Right lung (tissue), 10 donors: Measurements from ENCODE around the gene TSTD1. TPM values are rescaled to one million over a fixed set of nuclear protein-coding genes. Genes with fewer than 3 reads are reported as not detected.

Source experiments
- DNase-seq, 2 donors: peaks; one replicate each; pipeline ENCODE4 v3.0.0-alpha.2; 2013
- long read RNA-seq, 8 donors: transcript quantifications; one replicate each; lab custom pipeline, GENCODE V29; 2026
- polyA plus RNA-seq, 5 donors: library from polyadenylated mRNA; unstranded; fragments of 120-200 nt; gene quantifications; one replicate each; pipeline versions ENCODE4 v1.2.1 to v1.2.3, GENCODE V29; 2013; ENCODE audit warnings: inconsistent platforms in 1 of 5, low replicate concordance in 1 of 5; ENCODE audit not compliant: insufficient read length in 5 of 5, insufficient read depth in 1 of 5

TSTD1 gene, protein sequence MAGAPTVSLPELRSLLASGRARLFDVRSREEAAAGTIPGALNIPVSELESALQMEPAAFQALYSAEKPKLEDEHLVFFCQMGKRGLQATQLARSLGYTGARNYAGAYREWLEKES
- 10 to 100 TPM; 32.7 to 51.5 (median 49.5) TPM for polyA plus RNA-seq
- long read RNA-seq, donor 1, transcript TSTD1-204 (4 exons, 593 nt), result major isoform, 66 of 123 reads
- long read RNA-seq, donor 1, transcript TSTD1-203 (3 exons, 457 nt), result minor isoform, 14 of 123 reads
- long read RNA-seq, donor 1, transcript TSTD1-201 (3 exons, 626 nt), result minor isoform, 10 of 123 reads
- long read RNA-seq, donor 1, transcript TSTD1-205 (2 exons, 591 nt), result minor isoform, 9 of 123 reads
- long read RNA-seq, donor 1, partial matches to known transcripts, result 0 of 123 reads
- long read RNA-seq, donor 1, other reads (novel, unspliced or antisense), result 12 of 123 reads
- long read RNA-seq, donor 2, transcript TSTD1-203 (3 exons, 457 nt), result minor isoform, 6 of 31 reads
- long read RNA-seq, donor 2, transcript TSTD1-204 (4 exons, 593 nt), result major isoform, 11 of 31 reads
- long read RNA-seq, donor 2, transcript TSTD1-201 (3 exons, 626 nt), result minor isoform, 5 of 31 reads
- long read RNA-seq, donor 2, partial matches to known transcripts, result 0 of 31 reads
- long read RNA-seq, donor 2, other reads (novel, unspliced or antisense), result 0 of 31 reads
- long read RNA-seq, donor 3, transcript TSTD1-204 (4 exons, 593 nt), result major isoform, 43 of 77 reads
- long read RNA-seq, donor 3, transcript TSTD1-205 (2 exons, 591 nt), result minor isoform, 15 of 77 reads
- long read RNA-seq, donor 3, transcript TSTD1-203 (3 exons, 457 nt), result minor isoform, 7 of 77 reads
- long read RNA-seq, donor 3, partial matches to known transcripts, result 0 of 77 reads
- long read RNA-seq, donor 3, other reads (novel, unspliced or antisense), result 7 of 77 reads
- long read RNA-seq, donor 4, transcript TSTD1-205 (2 exons, 591 nt), result minor isoform, 5 of 40 reads
- long read RNA-seq, donor 4, transcript TSTD1-203 (3 exons, 457 nt), result minor isoform, 5 of 40 reads
- long read RNA-seq, donor 4, transcript TSTD1-206 (3 exons, 477 nt), result minor isoform, 5 of 40 reads
- long read RNA-seq, donor 4, transcript TSTD1-204 (4 exons, 593 nt), result major isoform, 17 of 40 reads
- long read RNA-seq, donor 4, partial matches to known transcripts, result 0 of 40 reads
- long read RNA-seq, donor 4, other reads (novel, unspliced or antisense), result 5 of 40 reads
- long read RNA-seq, donor 5, transcript TSTD1-203 (3 exons, 457 nt), result minor isoform, 6 of 87 reads
- long read RNA-seq, donor 5, transcript TSTD1-204 (4 exons, 593 nt), result major isoform, 64 of 87 reads
- long read RNA-seq, donor 5, partial matches to known transcripts, result 0 of 87 reads
- long read RNA-seq, donor 5, other reads (novel, unspliced or antisense), result 8 of 87 reads
- long read RNA-seq, donor 6, transcript TSTD1-201 (3 exons, 626 nt), result minor isoform, 6 of 113 reads
- long read RNA-seq, donor 6, transcript TSTD1-204 (4 exons, 593 nt), result major isoform, 61 of 113 reads
- long read RNA-seq, donor 6, transcript TSTD1-205 (2 exons, 591 nt), result minor isoform, 11 of 113 reads
- long read RNA-seq, donor 6, partial matches to known transcripts, result 16 of 113 reads
- long read RNA-seq, donor 6, other reads (novel, unspliced or antisense), result 11 of 113 reads
- long read RNA-seq, donor 7, transcript TSTD1-204 (4 exons, 593 nt), result major isoform, 21 of 36 reads
- long read RNA-seq, donor 7, partial matches to known transcripts, result 0 of 36 reads
- long read RNA-seq, donor 7, other reads (novel, unspliced or antisense), result 5 of 36 reads
- long read RNA-seq, donor 8, transcript TSTD1-204 (4 exons, 593 nt), result major isoform, 21 of 29 reads
- long read RNA-seq, donor 8, partial matches to known transcripts, result 0 of 29 reads
- long read RNA-seq, donor 8, other reads (novel, unspliced or antisense), result 0 of 29 reads

DNA sequence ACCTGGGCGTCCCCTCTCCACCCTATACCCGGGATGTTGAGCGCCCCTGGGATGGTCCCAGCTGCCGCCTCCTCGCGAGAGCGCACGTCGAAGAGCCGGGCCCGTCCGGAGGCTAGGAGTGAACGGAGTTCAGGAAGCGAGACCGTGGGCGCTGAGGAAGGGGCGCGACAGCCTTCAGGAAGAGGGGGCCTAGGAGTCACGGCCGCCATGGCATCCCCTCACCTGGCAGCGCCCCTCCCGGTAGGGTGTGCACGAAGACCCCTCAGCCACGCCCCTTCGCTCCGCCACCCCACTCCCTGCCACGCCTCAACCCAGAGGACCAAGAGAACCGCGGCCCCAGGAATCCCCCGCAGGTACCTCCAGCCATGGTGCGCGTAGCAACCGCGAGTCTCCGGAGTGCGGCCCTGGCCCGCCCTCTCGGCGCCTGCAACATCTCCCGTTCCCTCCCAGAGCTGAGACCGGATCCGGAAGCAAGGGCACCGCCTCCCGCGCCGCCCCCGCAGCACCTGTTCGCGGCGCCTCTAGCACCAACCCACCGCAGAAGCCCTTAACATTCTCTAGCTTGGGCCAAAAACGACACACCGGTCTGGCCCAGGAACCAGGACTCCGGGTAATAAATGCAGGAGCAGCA lies at the start of gene TSTD1:
TSTD1 (minus strand) TSS at position 442 of the 631 bp plus-strand sequence; CDS start at position 367, 75 bp downstream.
- peak; percentile 45 to 49 for DNase-seq

DNA sequence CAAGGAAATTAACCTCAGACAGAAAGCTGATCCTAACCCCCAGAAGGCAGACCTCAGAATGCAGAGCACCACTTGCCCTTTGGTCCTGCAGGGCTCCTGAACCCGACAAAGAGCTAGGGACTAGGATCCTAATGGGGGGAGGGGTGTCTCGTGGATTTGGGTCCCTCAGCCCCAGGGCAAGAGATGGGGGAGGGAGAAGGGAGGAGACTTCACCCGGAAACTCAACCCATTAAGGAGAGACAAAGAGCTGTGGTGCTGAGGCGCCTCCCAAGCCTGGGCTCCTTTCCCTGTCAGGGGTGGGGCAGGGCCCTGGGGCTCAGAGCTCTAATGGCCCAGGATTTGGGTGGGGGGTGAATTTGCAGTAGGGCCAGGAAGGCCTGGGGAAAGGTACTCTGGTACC lies 47.7 kb upstream of the TSTD1 start:
- DNase-seq, result no peak

DNA sequence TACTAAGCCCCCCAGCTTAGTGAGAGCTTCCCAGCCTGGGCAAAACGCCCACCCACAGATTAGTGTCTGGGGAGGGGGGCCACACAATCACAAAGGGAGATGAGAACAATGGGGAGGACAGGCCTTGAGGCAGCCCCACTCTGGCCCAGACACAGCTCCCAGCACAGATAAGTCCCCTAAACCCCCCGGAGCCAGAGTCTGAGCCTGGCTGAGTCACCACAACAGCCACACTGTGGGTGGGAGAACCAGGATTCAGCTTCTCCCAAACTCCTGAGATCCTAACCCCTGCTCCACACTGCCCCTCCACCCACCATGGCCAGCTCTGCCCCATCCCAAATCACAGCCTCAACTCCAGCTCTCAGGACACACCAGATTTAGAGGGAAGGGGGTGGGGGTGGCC lies 46.4 kb upstream of the TSTD1 start:
- no peak for DNase-seq

DNA sequence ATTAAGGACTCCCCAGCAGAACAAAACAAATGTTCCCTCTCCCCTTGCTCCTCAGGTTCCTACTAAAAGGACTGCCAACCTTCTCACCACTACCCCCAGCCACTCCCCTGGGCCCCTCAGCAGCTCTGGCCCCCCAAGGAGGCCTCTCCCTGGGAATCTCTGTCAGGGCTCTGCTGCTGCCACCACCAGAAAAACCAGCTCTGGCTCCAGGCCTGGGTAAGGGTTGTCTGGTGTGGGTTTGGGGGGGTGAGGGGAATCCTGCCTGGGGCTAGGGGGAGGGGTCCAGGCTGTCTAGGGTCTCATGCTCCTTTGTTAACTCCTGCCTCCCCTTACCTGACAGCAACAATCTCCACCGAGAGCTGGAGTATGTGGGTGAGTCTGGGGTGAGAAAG lies 45.8 kb upstream of the TSTD1 start:
- no peak for DNase-seq

DNA sequence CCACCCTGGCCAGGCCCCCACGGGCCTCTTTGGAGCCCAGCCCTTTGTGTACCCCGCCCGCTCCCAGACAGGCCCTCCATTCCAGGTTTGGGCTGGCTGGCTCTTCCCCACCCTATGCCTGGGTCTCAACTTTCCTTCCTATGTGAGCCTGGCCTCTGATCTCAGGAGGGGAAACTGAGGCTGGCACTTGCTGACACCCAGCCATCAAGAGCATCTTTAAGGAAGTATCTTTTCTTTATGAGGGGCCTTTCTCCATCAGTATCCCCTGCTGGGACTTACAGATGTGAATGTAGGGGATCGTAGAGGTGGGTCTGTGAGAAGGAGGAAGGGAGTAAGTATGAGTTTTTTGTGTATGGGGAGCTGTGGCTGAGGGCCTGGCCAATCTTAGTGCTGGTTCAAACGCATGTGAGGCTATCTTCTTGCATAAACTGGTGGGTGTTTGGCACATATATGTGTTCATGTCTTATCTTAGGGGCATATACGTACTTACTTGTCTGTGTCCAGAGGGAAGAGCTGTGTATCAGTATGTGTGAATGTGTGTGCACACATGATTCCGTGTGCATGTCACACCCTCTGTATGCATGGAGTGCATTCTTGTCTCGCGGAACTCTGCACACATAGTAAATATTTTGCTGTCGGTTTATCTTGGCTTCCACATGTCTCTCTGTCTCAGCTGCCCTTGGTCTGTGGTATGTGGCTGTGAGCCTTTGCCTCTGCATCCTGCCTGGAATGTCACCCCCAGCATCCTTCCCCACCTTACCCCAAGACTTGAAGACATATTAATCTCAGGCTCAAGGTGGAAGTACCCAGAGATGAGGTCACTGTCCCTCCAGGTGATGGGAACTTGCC lies 45.2 kb upstream of the TSTD1 start:
- DNase-seq, result no peak

DNA sequence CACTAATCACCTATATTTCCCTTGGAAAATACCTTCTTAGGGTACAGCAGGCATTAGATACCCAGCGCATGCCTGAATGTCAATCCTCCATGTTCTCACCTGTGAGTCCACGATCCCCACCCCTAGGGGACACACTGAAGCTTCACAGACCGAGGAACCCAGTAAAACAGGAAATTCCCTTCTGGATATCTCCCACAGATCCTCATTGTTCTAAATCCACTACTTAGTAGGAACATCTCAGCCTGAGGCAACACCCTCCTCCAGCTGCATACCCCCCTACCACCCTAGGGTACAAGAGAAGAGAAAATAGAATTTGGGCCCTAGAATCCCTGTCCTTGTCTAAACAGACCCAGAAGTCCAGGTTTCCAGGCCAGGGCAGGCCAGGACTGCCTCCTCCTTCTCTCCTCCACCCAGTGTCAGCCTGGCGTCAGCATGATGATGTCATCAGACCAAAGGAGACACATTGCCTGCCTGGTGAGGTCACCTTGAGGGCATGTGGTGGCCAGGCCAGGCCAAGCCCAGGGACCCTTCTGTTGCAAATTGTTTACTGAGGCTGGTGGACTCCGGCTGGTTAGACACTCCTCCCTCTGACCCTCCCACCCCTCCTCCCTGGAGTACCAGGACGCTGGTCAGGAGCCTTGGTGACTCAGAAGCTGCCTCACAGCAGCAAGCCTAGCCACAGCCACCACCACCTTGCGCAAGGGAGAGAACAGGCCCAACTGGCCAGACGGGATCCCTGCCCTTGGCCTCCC lies 44.4 kb upstream of the TSTD1 start:
- DNase-seq, result peak; percentile 59 to 65

DNA sequence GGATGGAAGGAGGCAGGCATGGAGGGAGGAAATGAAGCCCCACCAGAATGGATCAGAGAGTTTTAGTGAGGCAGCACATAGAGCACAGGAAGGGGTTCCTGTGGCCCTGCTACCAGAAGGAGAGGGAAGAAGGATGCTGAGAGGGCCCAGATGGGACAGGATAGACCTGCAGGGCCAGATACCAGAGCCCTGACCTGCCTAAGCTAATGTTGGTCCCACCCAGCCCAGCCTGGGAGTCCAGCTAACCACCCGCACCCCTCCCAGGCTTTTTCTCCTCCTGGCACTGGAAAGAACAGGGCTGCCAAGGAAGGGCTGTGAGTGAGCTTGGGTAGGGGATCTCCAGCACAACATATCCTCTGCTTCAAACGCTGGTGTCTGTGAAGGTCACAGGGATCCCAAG lies 43.7 kb upstream of the TSTD1 start:
- no peak for DNase-seq

DNA sequence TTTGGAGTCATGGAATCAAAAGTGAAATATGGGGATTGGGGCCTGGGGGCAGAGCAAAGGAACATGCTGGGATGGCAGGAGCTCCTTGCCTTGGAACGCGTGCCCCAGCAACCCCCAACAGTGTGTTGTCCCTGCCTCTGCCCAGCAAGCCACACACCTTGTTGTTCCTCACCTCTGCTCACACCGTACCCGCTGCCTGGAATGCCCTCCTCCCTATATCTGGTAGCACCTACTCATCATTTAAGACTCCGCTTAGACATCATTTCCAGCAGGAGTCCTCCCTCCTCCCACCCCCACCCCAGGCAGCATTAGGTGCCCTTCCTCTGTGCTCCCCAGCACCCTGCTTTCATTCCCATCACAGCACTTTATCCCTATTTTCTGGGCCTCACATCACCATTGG lies 42.8 kb upstream of the TSTD1 start:
- DNase-seq, result no peak

DNA sequence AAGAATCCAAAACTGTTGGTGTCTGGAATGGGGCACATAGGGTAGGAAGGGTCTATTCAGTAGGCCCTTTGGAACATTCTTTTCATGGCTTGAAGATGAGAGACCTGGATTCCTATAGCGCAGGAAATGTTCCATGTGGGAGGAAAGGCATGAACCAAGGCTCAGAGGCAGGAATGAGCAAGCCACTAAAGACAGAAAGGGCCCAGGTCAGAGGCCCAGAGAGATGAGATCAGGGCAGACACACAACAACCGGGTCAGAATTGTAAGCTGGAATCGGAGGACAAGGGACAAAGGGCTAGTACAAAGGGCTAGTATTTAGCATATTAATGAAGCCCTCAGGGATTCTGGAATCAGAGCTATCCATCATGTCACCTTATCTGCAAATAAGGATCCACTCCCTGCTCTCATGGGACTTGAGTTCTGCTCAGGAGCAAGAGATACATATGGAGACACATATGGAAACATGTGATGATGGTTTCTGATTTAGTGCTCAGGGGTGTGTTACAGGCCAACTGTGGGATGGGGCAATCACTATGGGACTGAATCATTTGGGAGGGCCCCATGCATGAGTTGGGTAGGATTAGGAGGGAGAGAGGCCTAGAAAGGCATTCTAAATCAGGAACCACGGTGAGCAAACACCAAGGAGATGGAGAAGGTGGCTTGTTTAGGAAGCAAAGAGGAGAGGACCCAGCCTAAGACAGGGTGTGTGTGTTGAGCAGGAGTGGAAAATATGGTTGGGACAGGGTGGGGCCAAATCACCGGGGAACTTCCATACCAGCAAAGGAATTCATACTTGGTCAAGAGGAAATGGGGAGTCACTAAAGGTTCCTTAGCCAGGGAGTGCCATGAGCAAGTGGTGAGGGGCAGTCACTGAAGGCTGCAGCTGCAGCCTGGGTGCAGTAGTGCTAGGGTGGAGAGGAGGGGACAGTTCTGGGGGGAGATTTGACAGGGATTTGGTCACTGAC lies 42.0 kb upstream of the TSTD1 start:
- DNase-seq, result no peak

DNA sequence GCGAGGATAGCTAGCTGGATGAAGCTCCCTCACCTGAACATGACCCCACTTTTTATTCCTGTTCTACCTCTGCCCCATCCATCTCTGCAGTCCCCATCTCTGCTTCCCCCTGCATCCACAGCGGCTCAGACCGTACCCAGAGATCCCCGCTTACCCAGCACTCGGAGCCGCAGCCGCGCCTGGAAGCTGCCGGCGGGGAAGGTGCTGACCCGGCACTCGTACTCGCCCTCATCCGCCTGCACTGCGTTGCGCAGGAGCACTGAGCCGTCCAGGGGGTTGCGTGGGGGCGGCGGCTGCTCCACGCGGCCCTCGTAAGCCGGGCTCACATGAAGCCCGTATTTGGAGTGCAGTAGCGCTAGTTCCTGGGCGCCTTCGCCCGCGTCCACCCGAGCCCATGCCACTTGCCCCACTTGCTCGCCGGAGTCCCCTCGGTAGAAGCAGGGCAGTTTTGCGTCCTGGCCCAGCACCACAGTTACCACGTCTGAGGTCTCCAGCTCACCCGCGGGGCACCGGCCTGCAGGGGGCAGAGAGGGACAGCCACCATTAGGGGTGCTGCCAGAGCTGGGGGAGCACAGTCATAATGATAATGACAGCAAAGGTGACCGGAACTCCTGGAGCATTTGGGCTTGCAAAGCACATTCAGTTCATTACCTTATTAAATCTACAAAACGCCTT lies 40.8 kb upstream of the TSTD1 start:
- DNase-seq, result no peak

DNA sequence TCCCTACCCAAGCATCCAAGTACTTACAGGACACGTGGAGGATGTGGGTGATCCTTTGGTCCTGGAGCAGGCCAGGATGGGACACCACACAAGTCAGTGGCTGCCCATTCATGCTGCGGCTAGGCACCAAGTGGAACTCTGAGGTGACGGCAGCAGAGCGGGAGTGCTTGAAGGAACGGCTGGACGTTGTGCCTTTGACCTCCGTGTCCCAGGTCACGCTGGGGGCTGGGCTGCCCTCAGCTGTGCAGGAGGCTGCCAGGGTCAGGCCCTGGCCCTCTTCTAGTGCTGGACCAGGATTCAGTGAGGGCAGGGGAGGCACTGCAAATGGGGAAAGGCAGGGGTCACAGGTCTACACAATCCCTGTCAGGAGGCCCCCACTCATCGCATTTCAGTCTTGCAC lies 38.7 kb upstream of the TSTD1 start:
- no peak for DNase-seq

DNA sequence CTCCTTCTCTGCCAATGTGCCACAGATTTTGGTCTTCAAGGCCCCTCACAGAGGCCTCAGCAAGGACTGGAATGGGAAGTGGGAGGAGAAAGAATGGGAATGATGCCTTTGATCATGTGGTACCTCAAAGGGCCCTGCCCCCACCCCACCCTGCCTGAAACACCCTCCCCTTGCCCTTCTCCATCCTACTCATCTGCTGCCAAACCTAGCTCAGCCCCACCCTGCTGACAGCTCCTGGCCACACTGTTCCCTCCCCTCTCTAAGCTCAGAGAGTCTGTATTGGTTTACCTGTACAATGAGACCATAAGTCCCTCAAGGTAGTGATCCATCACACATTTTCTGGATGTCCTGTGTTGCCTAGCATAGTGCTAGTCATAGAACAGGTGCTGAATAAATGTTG lies 37.6 kb upstream of the TSTD1 start:
- DNase-seq, result no peak

DNA sequence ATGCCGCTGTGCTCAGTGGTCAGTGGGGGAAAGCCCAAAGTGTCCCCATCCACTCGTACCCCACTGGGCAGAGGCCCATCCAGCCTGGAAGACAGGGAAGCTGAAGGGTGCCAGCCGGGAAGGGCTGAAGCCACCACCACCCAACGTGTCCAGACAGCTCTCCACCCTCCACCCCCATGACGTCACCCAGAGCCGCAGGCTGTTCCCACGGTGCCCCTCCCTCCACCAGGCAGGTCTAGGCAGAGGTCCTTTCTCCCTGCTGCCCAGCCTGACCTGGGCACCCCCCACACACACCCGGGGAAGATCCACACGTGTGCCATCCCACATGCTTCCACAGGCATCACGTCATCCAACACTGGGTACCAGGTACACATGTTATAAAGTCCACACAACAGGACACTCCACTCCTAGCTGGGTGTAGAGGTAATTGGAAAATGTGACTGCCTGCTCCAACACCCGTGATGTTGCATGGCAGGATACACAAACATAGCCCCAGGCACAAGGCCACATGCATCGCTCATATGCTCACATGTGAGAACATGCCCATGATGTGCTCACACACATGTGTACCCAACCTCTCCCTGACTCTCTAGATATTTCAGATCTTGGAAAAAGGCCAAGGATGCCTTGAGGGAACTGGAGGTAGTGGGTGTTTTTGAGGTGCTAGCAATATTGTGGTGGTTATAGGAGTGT lies 36.1 kb upstream of the TSTD1 start:
- DNase-seq, result no peak

DNA sequence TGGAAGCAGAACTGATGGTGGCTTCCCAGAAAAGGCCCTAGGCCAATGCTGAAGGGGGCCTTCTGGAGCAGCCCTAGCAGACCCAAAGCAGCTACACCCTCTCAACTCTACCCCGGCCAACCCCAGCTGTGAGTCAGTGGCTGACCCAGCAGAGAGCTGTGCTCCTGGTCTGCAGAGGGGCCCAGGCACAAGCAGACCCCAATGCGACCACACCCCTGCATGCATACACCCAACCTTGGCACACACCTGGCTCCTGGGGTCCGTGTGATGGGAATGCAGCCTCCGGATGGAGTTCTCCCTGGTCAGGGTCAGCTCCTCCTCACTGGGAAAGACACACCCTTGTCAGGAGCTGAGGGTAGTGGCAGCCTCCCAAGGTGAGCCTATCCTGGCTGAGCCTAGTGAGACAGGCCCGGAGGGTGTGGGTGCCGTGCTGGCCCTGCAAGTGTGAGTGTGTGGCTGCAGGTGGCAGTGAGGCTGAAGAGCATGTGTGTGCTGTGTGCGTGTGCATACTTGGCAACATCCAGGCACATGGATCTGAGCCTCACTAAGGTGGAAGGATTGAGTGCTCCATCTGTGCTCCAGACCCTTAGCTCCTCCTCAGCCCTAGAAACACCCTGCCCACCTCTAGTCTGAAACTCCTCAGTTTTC lies 34.8 kb upstream of the TSTD1 start:
- DNase-seq, result no peak

DNA sequence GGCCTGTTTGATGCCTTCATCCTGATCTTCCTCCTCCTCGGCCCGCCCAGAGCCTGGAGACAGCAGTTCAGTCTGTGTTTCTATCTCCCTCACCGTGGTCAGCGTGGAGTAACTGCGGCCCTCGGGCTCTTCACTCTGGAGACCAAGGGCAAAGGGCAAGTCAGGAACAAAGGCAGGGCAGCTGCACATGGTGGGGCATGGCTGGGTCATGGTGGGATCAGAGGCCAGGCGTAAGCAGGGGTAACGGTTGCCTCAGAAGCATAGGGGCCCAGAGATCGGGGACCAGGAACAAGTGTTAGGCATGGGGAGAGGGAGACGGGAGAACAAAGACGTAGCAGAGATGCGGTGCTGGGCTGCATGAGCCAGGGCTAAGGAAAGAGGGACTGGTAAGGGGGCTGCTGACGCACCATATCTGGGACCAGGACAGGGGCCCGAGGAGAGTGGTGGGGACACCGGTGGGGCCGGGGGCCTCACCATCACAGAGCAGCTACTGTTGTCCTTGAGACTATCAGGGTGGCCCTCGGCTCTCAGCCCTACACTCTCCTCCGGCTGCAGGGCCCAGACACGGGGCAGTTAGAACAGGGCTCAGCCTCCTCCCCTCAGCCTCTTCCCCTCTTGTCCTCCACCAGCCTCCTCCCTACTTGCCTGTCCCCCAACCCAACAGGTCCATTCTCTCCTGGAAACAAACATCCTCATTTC lies 34.1 kb upstream of the TSTD1 start:
- DNase-seq, result no peak
